SKM-1 (cell line): ENCODE measurements around the gene MALSU1.
A peak's percentile ranks its signal among the peaks of the same experiment; 100 is the strongest.
"Not testable (repeated sequence)": the region's sequence is repeated elsewhere in the genome, so short reads cannot be mapped to it uniquely, and the experiment has no call there.

Source experiments
- DNase-seq: peaks from one replicate; lab custom pipeline; 2025; ENCODE audit not compliant: unreplicated experiment; lab: John Stamatoyannopoulos, UW

Gene MALSU1

DNA sequence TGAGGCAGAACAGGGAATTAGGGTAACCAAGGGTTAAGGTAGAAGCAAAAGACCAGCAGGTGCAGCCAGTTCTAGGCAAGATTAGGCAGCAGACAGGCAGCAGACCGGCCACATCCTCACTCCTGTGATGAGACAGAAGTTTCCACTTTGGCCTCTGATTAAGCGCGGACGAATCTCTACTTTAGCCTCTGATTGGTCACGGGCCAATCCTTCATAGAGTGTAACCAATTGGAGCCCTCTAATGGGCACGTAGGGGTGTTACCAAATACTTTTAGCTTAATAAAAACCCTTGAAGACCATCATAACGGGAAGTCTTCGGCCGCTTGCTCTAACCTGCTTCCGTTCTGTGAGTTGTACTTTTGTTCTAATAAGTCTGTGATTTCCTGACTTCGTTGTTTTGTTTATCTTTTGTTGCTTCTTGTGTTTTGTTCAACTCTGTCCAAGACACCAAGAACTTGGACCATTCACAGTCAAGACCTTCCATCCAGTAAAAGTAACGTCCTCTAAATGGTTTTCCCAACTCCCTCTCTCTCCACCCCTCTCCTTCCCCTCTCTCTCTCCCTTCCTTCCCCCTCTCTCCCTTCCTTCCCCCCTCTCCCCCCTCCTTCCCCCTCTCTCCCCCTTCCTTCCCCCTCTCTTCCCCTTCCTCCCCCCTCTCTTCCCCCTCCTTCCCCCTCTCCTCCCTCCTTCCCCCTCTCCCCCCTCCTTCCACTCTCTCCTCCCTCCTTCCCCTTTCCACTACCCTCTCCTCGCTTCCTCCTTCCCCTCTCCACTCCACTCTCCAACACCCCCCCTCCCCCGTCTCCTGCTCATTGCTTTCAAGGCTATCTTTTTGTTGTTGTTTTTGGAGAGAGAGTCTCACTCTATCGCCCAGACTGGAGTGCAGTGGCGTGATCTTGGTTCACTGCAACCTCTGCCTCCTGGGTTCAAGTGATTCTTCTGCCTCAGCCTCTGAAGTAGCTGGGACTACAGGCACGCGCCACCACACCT is 13.2 kb upstream of the MALSU1 start:
- no peak for DNase-seq

DNA sequence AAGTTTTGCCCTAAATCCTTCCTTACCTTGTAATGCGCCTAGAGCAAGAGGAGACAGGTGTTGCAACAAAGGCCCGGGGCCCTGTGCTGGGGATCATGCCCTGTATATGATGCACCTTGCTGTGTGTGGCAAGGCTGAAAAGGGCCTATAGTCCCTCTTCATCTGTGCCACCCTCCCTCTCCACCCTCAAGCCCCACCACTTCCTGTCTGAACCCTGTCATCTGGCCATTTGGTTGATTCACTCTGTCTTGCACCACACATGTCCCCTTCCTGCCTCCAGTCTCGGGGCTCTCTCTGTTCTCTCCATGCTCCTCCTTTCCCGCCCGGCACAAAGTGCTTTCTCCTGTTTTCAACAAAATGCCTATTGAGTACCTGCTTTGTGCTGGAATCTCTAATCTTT is 11.5 kb upstream of the MALSU1 start:
- DNase-seq = peak; percentile 38

- no peak for DNase-seq
Measured at GRCh38 chr7:23290993-23291392, 8.1 kb upstream of the MALSU1 start.

DNA sequence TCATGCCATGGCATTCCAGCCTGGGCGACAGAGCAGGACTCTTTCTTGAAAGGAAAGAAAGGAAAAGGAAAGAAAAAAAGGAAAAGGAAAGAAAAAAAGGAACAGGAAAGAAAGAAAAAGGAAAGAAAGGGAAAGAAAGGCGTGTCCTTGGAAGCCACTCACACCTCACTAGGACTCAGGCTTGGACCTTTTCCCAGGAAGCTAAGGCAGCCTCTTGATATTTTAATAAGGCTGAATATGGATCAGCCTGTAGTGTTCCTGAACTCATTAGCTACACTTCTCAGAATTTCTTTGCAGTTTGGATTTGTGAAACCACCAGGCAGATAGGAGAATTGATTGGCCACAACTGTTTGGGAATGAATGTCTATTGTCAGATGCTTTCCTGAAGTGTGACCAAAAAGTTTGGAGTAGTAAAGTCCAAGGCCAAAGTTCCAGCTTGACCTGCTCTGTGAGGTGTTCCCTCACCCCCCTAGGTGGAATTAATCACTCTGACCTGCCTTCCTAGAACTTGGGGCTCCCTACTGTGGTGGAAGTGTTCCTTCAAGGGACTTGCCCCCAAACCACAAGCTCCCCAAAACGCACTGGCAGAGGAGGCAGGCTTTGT is 7.1 kb upstream of the MALSU1 start:
- DNase-seq = no peak

DNA sequence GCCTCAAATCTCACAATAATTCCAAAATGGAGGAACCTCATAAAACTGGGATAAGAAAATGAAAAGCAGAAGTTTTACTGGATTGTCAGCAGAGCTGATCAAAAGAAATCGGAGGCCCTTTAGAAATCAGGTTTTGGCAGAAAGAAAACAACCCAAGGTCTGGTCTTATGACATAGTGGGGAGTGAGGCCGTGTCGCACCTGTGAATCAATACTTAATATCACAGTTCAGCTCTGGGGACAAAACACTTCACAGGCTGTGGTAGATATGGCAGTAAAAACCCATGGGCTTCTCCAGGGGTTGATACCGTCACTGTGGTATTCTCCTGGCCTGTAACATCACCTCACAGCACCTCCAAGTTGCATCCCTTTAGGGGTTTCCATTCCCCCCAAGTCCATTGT is 6.5 kb upstream of the MALSU1 start:
- DNase-seq = no peak

DNA sequence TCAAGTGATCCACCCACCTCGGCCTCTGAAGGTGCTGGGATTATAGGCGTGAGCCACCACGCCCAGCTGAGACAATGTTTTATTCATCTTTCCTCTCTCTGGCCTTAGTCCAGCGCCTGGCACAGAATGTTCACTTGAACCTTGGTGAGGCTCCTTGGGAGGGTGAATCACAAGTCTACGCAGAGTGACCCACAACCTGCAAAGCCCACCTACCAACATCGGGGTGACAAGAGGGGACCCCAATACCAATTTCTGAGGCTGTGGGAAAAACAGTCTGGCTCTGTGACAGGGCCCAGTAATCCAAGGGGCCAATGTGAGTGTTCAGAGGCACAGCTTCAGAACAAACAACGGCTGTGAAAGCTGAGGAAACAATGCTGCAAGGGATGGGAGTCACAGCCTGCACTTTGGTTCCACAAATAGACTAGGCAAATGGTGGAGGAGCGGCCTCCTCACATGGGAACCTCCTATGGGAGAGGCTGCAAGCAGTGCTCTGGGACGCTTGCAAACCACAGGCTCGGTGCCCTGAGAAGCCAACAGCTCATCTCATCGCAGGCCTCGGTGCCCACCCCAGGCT is 5.6 kb upstream of the MALSU1 start:
- no peak for DNase-seq

DNA sequence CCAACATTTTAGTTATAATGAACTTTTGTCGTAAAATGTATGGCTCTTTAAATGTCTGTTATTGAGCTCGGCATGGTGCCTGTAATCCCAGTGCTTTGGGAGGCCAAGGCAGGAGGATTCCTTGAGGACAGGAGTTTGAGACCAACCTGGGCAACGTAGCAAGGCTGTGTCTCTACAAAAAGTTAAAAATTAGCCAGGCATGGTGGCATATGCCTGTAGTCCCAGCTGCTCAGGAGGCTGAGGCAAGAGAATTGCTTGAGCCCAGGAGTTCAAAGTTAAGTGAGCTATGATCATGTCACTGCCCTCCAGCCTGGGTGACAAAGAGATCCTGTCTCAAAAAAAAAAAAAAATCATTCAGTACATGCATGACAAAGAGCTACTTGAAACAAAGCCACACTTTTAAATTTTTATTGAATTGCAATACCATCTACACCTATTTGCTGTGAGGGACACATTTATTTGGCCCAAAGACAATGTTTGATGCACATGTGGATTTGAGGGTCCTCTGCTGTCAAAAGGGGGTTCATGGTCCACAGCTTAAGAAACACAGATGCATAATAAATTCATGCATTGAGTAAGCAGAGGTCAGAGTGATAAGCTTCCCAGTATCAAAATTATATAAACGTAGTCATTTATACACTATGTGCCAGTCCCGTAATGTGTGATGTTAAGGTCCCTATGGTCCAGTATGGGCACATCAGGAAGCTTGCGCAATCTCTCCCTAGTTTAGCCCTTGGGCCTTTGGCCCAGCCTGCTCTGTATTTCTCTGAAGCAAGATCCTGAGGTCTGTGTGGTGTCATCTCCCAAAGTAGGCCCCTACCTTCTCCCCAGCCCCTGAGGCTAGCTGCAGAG is 4.4 kb upstream of the MALSU1 start:
- peak; percentile 71 for DNase-seq

DNA sequence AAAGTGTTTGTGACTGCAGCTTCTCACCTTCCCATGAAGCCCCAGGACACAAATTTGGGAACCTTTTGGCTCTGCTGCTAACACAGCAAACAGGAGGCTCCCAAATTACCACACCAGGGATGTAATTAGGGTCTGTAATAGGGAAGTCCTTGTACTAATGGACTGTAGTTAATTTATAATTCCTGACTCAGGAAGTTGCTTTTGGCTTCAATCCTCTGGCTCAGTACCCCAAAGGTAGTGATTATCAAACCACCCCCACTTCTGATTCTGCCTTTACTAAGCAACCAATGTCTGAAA is 3.8 kb upstream of the MALSU1 start:
- DNase-seq = no peak

DNA sequence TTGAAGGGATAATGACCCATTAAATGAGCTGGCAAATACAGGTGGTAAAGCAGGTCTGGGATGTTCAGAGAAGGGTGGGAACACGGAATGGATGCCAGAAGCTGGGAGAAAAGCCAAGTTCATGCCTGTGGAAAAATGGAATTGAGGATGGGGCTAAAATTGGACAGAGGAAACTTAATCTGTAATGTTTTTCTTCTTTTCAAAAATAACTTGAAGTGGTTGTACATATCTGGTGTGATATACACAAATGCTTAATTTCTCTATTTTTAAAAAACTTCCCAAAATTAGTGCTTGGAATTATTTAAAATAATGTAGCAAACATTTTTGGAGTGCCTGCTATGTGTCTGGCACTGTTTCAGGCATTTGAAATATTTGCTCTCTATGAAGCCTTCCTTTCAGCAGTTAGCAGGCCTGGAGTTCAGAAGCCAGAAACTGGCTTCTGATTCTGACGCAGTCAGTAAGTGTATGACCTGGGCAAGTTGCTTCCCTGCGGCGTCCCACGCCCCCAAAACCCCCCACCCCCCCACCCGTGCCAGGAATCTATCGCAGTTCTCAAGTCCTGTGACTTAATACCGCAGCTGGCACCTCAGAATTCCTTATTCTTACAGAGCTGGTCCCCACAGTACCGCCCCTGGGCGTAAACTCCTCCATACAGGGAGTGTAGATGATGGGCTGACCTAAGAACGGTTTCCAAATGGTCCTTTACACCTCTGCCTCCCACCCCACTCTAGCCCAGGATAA is 828 bp upstream of the MALSU1 start:
- no peak for DNase-seq

DNA sequence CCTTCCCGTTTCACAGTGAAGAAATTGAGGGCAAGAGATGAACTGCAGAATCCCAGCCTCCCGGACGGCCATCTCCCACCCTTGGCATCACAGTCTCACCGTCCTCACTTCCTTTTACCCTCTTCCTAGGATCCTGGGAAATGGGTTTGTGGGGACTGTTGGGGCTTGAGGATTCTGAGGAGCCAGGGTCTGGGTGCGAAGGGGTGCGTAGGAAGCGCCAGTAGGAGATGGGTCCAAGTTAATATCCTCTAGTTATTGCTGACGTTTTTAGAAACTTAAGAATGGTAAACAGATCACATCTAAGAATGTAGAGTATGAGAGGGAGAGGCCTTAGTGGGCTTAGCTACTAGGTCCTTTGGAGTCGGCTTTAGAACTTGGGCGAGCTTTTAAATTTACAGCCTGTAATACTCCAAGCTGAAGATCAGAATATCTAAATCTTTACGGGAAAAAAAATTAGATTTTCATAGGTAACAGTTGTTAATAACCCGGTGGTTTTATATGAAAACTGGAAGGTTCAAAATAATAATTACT is 696 bp downstream of the MALSU1 start:
- DNase-seq = no peak

- no peak for DNase-seq
Measured at GRCh38 chr7:23306936-23307521, 7.9 kb downstream of the MALSU1 start.

GRCh38 chr7:23308754-23309153 is 9.6 kb downstream of the MALSU1 start:
- no peak for DNase-seq

DNA sequence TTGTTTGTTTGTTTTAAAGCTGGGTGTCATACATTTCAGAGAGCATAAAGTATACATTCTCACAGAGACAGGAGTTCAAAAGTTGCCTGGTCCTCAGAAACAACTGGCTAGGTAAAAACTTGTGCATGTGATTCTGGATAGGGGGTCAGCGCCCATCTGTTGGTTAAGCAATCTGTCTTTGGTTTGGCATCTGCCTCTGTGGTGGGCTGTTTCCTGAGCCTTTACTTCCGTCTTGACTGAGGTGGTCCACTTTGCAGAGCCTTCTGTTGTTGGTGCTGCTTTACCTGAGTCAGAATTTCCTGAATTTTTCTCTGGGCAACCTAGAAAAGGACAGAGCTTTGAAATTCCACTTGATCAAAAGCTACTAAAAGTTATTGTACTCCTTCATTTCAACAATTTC is 13.0 kb downstream of the MALSU1 start:
- DNase-seq = not testable (repeated sequence)

- no peak for DNase-seq
Measured at GRCh38 chr7:23315366-23315765, 16.2 kb downstream of the MALSU1 start.

DNA sequence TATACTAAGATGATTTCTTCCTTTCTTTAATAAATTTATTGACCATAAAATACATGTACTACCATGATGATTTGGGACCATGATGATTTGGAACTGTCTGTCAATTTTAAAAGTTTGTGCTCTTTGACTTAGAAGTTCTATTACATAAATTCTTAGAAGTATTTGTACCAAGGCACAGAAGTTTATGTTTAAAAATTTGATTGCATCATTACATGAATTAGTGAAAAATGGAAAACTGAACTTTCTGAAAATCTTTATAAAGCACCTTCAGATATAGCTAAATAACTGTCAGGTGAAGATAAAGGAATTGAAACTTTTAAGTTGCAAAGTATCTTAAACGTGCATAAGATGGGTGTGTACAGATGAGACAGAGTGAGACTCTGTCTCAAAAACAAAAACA is 32.0 kb downstream of the MALSU1 start:
- no peak for DNase-seq

- DNase-seq = no peak
Measured at GRCh38 chr7:23332193-23332592, 33.1 kb downstream of the MALSU1 start.

DNA sequence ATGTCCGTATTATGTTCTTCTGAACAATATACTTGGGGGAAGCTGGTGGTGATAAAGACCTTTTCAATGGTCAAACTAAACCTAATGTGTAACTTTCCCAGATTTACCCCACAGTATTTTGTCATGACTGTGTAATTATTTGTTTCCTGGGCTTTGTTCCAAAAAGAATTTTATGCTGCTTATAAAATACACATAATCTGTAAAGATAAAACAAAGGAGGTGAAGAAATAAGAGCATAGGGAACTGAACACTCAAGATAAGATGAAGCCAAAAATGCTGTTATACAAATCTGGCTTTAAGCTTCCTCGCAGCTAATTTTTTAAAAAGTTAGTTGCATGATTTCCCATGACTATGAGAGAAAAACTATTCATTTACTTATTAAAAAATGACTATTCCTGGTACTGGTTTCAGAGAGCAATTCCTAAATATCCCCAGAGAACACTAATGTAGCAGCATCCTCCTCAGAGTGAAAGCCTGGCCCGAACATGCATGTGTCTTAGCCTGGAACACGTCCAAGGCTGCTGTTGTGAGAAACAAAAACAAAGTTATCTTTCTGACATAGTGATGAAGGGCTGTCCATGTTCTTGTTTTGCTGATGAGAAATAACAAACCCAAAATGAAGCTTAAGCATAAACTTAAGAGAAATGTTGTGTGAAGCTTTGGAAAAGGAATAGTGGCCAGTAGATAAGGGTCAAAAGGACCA is 33.9 kb downstream of the MALSU1 start:
- DNase-seq = no peak

- no peak for DNase-seq
Measured at GRCh38 chr7:23333671-23334246, 34.6 kb downstream of the MALSU1 start.

- no peak for DNase-seq
Measured at GRCh38 chr7:23334482-23335056, 35.4 kb downstream of the MALSU1 start.
